ENCODE data around the gene MYO3B.

MYO3B gene

GRCh38 chr2:170404846-170405245 lies 226.9 kb downstream of the MYO3B start:
- no peak overlapping the region for H3K4me3 ChIP-seq (ENCODE audit: low read depth, low read length)
- no peaks in the 10 kb centered on the region for H3K4me1 ChIP-seq (ENCODE audit: control insufficient read depth, insufficient read depth, low read length)
- no peak overlapping the region for H3K27ac ChIP-seq (ENCODE audit: extremely low read depth, low read depth, low read length)
- no peaks in the 10 kb centered on the region for H3K9me3 ChIP-seq (ENCODE audit: control insufficient read depth, insufficient read depth, low read depth, low read length)
- H3K36me3 ChIP-seq (ENCODE audit: control insufficient read depth in 2 of 2, insufficient read depth in 1 of 2, low read length in 2 of 2), result no peaks in the 10 kb centered on the region
- ChIA-PET CTCF (no interaction called here), POLR2A (no interaction called here)
- TF ChIP-seq KLF17 (tag by site-specific recombination; IDR thresholded peaks at IDR 0.05) (no peak), GLIS1 (tag by site-specific recombination; IDR thresholded peaks at IDR 0.05) (no peak), HOXC10 (CRISPR knock-in tag; IDR thresholded peaks at IDR 0.05) (no peak), ZNF670 (tag by site-specific recombination; IDR thresholded peaks at IDR 0.05; ENCODE audit: low read depth) (no peak), ZNF335 (tag by site-specific recombination; conservative IDR thresholded peaks at IDR 0.05) (no peak)
- TF ChIP-seq, protein P1, sequence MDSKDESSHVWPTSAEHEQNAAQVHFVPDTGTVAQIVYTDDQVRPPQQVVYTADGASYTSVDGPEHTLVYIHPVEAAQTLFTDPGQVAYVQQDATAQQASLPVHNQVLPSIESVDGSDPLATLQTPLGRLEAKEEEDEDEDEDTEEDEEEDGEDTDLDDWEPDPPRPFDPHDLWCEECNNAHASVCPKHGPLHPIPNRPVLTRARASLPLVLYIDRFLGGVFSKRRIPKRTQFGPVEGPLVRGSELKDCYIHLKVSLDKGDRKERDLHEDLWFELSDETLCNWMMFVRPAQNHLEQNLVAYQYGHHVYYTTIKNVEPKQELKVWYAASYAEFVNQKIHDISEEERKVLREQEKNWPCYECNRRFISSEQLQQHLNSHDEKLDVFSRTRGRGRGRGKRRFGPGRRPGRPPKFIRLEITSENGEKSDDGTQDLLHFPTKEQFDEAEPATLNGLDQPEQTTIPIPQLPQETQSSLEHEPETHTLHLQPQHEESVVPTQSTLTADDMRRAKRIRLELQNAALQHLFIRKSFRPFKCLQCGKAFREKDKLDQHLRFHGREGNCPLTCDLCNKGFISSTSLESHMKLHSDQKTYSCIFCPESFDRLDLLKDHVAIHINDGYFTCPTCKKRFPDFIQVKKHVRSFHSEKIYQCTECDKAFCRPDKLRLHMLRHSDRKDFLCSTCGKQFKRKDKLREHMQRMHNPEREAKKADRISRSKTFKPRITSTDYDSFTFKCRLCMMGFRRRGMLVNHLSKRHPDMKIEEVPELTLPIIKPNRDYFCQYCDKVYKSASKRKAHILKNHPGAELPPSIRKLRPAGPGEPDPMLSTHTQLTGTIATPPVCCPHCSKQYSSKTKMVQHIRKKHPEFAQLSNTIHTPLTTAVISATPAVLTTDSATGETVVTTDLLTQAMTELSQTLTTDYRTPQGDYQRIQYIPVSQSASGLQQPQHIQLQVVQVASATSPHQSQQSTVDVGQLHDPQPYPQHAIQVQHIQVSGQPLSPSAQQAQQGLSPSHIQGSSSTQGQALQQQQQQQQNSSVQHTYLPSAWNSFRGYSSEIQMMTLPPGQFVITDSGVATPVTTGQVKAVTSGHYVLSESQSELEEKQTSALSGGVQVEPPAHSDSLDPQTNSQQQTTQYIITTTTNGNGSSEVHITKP (tag by site-specific recombination; IDR thresholded peaks at IDR 0.05), result no peak

DNA sequence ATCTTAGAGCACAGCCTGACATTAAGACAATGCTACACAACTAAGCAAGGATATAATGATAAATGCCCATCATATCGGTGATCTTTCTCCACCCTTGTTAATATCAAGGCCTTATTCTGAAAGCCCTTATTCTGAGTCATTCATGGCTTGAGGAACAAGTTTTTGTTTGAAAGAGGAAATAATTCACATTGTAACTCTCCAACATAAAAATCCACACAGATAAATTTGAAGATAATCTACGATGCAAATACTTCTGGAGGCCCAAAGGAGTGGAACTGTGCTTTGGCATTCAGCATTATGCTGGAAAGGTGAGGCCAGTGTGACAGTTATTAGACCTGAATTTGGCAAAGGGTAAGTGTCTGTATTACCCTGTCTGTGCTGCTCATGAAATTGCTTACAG lies 227.4 kb downstream of the MYO3B start:
- Histone ChIP-seq H3K36me3 (ENCODE audit: control insufficient read depth in 2 of 2, insufficient read depth in 1 of 2, low read length in 2 of 2) (no peaks in the 10 kb centered on the region), H3K9me3 (ENCODE audit: control insufficient read depth, insufficient read depth, low read depth, low read length) (no peaks in the 10 kb centered on the region), H3K4me1 (ENCODE audit: control insufficient read depth, insufficient read depth, low read length) (no peaks in the 10 kb centered on the region), H3K4me3 (ENCODE audit: low read depth, low read length) (no peak overlapping the region), H3K27ac (ENCODE audit: extremely low read depth, low read depth, low read length) (no peak overlapping the region)
- TF ChIP-seq ZNF768 (tag by site-specific recombination; IDR thresholded peaks at IDR 0.05) (no peak), ZNF324 (tag by site-specific recombination; IDR thresholded peaks at IDR 0.05) (no peak), ZNF488 (tag by site-specific recombination; IDR thresholded peaks at IDR 0.05) (no peak), ZFHX2 (tag by site-specific recombination; conservative IDR thresholded peaks at IDR 0.05) (no peak), AEBP2 (tag by site-specific recombination; IDR thresholded peaks at IDR 0.05; ENCODE audit: borderline replicate concordance) (no peak)
- TF ChIP-seq, protein P2, sequence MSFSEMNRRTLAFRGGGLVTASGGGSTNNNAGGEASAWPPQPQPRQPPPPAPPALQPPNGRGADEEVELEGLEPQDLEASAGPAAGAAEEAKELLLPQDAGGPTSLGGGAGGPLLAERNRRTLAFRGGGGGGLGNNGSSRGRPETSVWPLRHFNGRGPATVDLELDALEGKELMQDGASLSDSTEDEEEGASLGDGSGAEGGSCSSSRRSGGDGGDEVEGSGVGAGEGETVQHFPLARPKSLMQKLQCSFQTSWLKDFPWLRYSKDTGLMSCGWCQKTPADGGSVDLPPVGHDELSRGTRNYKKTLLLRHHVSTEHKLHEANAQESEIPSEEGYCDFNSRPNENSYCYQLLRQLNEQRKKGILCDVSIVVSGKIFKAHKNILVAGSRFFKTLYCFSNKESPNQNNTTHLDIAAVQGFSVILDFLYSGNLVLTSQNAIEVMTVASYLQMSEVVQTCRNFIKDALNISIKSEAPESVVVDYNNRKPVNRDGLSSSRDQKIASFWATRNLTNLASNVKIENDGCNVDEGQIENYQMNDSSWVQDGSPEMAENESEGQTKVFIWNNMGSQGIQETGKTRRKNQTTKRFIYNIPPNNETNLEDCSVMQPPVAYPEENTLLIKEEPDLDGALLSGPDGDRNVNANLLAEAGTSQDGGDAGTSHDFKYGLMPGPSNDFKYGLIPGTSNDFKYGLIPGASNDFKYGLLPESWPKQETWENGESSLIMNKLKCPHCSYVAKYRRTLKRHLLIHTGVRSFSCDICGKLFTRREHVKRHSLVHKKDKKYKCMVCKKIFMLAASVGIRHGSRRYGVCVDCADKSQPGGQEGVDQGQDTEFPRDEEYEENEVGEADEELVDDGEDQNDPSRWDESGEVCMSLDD (tag by site-specific recombination; IDR thresholded peaks at IDR 0.05), result no peak
- ChIA-PET POLR2A (no interaction called here), CTCF (interaction anchor here (0.7 kb wide), 1 partner anchor 14 kb away, joined by 4 read pairs; no protein-coding TSS in a partner anchor)

Data from HEK293 (cell line).